GM21447 (cell line): ENCODE measurements around the gene DIAPH2.

Experiments used
- ATAC-seq: cut with Tn5 transposase; IDR thresholded peaks from one replicate; pipeline ENCODE4 v1.9.1; 2021; ENCODE audit not compliant: unreplicated experiment

Gene DIAPH2

DNA sequence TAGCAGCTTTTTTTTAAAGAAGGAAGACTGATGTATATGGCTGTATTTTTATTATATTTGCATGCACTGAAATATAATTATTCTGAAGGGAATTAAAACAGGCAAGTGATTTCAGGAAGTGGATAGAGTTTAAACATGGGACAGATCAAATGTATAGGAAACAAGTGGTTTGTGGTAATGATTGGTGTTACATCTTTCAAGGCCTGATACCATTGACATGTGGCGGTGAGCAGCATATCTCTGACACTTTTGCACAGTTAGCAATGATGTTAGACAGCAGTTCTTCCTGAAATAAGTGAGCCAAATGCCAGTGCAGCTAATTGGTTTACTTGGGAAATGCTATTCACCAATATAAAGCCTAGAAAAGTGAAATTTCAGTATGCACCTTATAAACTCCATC, 471.2 kb downstream of the DIAPH2 start:
- ATAC-seq = no peak

DNA sequence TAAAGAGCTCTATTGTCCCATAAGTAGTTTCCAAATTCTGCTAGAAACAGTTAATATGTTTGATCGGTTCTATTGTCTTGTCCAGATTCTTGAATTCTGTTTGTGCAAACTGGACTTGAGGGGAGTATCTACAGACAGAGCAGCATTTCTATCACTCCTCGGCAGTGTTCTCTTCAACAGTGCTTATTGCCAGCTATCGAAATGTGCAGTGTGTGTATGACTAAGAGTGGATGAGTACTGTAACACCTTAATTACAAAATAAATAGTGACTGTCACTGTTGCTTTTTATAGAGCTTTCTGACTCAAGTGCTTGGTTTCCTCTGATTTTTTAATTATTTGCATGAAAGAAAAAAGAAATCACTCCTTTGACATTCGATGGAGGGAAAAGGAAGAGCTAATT, 473.6 kb downstream of the DIAPH2 start:
- no peak for ATAC-seq

DNA sequence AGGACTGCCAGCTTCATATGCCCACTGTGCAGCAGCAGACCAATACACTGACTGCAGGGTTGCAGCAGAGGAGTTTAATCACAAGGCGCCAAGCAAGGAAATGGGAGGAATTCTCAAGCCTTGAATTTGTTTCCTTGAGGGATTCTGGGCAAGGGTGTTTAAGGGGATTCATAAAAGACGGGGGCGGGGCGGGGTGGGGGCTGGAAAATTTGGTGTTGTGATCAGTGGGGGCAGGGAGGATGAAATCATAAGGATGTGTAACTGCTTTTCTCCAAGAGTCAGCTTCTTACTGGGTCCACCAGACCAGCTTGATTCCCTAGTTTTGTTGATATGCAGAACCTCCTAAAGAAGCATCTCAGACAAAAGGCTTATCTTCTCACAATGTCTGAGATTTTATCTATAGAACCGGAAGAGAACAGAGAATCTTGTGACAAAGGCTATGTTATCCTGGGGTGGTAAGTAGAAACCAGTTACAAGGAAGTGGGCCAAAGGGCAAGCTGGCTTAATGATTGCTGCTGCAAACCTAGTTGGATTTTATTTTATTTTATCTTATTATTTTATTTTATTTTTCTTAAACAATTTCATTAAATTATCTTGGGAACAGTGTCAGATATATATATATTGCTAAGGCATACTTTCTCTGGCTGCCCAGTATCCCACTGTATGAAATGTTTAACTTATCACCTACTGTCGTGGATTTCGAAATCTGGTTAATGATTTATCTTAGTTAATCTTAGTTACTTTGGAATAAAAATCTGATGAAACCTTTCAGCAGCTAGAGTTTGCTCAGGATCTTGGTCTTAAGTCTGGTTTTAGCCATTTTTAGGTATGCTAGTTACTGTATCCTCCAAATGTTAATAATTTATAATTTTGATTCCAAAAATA, 475.5 kb downstream of the DIAPH2 start:
- no peak for ATAC-seq

DNA sequence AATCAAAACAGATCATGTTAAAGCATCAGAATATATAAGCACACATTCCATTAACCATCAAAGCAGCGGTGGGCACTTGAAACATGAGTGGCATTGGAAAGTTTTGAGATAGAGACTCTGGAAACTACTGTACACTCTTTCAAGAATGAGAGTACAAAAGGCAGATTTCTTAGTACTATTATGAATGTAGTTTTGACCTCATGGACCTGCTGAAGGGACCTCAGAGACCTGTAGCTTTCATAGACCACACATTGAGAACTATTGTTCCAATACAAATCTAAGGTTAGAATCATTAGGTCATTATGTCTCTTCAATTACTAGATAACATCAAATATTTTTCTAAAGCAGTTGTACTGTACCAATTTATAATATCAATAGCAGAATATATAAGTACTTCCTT, 482.7 kb downstream of the DIAPH2 start:
- ATAC-seq = no peak

DNA sequence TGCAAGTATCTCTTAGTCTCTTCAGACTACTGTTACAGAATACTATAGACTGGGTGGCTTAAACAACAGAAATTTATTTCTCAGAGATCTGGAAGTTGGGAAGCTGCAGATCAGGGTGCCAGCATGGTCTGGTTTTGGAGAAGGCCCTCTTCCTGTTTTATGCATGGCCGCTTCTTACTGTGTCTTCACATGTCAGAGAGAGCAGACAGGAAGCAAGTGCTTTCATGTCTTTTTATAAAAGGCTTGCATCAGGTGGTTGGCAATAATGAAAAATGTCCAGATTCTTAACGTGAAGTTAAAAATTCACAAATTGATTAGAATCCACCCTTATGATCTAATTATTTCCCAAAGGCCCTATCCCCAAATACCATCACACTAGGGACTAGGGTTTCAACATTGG, 484.0 kb downstream of the DIAPH2 start:
- no peak for ATAC-seq

DNA sequence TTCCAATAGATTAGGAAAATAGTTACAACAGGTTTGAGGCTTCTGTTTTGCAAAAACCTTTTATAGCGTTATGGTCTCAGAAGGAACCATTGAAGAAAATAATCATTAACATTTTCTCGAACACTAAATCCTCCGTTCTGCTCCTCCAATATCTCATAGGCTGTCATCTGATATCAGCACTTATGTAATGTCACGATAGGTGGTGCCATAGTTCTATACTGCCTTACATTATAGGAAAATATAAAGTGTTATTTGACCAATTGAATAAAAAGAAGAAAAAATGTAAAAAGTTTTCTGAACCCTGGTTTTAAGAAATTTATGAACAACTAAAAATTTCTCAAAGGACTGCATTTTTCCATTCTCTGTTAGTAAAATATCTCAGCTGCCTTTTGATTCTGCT, 490.5 kb downstream of the DIAPH2 start:
- no peak for ATAC-seq

DNA sequence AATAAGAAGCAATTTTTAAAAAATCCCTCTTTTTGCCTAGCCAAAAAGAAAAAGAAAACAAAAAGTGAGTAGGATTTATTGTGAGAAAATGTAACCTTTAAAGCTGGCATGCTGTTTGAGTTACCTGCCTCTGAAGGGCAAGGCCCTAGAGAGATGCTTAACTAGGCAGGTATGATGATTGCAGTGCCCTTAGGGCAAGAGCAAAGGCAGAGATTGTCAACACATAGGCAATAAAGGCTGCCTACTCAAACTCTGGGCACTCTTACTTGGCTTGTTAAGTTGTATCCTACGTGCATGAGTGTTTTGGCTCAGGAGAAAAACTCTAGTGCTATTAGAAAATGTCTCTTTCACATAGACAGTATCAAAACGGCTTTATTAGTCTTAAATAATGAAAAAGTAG, 505.0 kb downstream of the DIAPH2 start:
- no peak for ATAC-seq

DNA sequence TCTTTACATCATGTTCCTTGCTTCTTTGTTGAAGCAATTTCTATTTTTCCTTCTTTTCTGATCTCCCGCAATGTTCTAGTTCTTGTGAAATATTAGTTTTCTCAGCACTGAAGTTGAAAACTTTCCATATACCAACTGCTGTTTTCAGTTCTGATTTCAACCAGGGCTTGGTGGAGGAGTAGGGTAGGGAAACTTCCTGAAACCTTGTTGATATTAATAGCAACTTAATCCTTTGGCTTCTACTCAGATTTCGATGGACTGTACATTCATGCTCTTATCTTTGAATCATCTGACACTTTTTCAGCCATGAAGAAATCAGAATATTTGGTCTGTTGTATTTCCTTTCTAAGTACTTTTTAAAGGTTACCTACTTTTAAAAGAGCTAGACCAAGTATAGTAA, 514.9 kb downstream of the DIAPH2 start:
- no peak for ATAC-seq

DNA sequence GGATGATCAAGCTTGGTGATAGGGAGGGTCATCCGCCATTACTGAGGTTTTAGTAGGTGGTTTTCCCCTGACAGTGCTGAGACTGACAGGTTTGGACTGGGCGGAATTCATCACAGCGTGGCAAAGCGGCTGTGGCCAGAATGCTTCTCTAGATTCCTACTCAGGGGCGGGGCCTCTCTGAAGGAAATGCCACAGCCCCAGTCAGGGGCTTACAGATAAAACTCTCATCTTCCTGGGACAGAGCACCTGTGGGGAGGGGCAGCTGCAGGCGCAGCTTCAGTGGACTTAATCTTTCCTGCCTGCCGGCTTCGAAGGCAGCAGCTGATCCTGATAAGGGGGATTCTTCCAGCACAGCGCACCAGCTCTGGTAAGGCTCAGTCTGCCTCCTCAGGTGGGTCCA, 515.8 kb downstream of the DIAPH2 start:
- ATAC-seq = no peak

DNA sequence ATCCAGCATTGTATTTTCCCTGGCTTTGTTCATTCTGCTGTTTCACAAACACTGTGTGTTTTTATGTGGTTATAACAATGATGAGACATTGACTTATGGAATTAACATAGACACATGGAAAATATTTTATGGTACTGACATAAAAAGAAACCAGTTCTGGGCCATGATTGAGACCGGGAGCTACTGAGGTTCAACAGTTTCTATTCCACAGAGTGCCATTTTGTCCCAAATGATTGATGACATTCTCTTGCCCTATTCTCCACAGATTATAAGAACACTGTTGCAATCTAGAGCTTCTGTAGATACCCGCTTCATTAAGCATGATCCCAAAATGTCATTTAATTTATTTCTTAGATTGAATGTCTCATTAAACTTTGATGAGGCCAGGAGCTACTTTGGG, 525.9 kb downstream of the DIAPH2 start:
- ATAC-seq = no peak

DNA sequence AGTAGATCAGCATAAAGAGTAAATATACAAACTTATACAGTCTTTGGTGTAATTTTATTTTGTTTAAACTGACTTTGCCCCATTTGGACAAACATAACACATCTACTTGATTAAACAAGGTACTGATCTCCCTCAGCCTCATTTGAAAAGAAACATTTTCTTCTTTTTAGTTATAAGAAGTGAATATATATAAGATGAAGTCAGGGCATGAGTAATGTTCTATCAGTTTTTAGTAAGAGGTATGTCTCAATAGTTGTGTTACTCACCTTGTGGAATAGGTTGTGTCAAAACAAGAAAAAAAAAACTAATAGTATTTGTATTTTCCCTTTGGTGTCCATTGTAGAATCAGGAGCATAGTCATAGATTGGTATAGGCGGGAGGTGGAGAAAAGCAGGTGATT, 526.4 kb downstream of the DIAPH2 start:
- no peak for ATAC-seq

DNA sequence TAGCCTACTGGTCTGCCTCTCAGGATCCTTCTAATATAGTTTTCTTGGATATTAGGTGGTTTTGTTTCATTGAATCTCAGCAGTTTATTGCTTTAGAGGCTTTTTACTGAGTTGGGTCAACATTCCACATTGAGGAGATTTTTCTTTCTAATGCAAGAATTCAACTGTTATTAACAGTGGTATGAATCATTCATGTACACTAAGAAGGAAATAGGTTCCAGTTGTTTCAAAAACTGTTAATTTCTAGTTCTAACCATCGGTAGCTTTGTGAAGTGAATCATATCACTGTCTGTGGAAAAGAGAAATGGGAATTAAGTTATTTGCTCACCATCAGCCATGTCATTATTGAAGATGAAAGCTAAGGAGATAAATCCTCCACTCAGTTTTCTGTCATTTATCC, 530.5 kb downstream of the DIAPH2 start:
- ATAC-seq = no peak

DNA sequence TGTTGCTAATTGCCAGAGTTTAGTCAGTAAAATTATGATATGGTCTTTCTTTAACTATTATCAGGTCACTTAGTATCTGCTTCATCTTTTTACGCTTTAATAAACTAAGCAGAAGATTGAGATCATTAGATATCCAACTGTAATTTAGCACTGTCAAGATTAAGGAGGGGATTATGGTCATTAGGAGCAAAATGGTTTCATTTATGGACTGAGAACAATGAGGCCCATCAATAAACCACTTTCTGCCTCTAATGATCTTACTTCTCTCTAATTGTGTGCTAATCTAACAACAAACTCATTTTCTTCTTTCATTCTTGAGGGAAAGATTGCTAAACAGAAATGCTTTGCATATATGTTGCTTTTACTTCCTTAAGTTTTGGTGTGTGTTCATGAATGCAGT, 539.5 kb downstream of the DIAPH2 start:
- ATAC-seq = no peak

DNA sequence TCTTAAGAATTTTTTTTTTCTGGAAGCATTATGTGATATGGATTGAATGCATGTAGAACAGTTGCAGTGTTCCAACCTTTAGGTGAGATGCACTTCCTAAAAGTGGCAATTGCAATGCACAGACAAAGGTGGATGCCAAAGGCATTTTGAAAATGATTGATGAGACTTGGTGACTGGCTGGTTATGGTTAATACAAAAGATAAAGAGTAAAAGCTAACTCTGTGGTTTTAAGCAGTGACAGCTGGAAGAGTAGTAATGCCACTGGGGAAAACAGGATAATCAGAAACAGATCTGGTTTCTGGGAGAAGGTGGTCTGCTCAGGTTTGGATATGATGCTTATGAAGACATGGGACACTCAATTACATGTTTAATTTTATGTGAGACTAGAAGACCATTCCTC, 544.7 kb downstream of the DIAPH2 start:
- ATAC-seq = no peak

DNA sequence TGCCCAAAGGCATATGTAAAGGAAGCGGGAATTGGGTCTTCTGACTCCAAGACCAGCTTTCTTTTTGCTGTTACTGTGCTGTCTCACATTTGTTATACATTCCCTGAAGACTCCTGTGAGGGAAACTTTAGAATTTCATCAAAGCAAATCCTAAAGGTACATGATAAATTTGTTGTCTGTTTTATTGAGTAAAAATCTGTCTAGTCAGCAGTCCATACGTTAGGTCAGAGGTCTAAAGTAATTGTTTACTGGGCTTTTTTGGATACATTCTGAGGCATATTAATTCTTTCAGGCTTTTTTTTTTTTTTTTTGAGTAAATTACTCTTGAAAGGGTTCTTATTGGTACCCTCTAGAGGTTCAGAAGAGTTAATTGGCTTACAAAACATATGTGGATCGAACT, 546.3 kb downstream of the DIAPH2 start:
- no peak for ATAC-seq

DNA sequence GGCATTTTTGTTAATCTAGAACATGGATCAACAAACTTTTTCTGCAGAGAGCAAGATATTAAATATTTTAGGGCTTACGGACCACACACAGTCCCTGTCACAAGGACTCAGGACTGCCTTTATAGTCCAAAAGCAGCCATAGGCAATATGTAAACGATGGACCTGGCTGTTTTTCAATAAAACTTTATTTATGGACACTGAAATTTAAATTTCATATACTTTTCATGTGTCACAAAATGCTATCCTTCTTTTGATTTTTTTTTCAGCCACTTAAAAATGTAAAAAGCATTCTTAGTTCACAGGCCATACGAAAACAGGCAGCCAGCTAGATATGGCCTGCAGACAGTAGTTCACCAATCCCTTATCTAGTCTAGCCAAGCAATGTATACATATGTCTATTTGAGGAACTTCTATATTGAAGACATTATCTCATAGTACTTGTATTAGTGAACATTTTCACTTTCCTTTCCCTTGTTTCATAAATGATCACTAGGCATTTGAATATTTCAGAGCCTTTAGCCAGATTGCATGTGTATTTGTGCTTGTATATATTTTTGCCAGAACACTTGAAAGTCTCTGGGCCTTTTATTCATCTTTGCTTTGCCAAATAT, 549.9 kb downstream of the DIAPH2 start:
- ATAC-seq = peak; percentile 100

DNA sequence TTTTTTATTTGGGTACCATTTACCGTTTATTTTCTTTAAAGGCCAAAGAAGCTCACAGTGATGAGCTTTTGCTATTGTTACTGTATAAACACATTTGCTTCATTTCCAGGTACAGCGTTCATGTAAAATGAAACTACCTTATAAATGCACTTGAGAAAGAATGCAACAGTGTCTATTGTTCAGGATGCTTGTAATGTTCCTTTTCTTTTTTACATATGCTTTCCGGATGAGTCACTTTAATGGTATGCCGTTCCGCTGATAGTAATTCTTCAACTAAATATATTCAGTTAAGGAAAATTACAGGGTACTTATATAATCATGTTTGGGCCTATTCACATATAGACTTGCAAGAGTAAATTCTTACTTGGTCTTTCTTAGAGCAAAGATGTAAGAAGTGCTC, 554.0 kb downstream of the DIAPH2 start:
- no peak for ATAC-seq

DNA sequence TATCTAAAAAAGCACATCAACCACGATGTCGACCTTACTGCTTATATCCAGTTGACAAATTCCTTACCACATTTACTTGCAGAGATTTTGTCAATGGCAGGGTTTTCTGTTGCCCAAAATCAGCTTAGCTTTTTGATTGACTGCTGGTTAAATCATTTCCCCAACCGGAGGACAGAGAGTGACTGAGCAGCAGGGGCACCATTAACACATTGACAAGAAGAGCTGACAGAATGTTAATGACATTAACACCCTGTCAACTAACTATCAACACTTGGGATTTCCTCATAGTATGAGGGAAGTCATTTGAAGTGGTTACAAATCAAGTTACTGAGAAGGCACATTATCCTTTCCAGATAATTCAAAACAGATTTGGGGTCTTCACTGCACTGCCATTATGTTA, 567.5 kb downstream of the DIAPH2 start:
- ATAC-seq = no peak

DNA sequence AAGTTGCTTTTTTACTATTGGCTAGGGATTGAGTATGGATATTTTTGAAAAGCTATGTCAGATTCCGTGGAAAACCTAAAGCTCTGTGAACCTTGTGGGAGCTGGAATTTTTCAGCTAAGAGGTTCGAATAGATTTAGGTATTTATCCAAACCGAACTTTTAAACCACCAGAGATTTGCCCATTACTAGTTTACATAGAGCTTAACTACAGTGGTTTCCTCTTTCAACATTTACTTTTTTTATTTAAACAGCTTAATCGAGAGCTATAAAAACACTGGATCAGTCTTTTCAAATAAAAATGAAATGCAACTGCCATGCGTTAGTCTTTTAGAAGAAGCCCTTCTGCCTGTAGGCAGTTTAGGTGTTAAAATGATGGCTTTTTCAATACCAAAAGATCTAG, 576.0 kb downstream of the DIAPH2 start:
- no peak for ATAC-seq

DNA sequence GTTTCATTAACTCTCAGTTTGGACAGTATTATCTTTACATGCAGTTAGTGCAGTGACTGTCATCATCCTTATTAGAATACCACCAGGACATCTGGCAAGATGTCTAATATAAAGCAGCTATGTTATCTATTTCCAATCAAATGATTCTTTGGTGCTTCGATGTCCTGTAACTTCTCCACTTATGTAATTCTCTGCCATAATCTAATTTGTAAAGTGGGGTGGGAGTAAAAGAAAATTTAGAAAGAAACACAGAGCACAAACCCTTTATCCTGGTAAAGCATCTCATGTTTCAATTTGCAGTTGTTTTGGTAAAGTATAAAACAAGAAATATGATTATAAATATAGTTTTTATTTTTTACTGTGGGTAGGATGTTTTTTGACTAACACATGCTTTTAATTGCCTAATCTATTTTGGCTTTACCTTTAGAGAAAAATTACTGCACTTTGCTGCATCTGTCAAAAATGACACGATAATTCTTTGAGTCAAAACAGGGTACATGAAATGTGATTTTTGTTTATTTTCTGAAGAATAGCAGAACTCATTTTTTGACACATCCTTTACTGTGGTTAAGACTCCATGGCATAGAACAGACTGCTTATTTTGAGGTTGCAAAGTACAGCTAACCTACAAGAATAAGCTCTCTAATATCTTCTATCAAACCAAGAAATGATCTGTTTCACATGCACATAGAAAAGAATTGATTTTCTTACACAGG, 581.9 kb downstream of the DIAPH2 start:
- no peak for ATAC-seq

DNA sequence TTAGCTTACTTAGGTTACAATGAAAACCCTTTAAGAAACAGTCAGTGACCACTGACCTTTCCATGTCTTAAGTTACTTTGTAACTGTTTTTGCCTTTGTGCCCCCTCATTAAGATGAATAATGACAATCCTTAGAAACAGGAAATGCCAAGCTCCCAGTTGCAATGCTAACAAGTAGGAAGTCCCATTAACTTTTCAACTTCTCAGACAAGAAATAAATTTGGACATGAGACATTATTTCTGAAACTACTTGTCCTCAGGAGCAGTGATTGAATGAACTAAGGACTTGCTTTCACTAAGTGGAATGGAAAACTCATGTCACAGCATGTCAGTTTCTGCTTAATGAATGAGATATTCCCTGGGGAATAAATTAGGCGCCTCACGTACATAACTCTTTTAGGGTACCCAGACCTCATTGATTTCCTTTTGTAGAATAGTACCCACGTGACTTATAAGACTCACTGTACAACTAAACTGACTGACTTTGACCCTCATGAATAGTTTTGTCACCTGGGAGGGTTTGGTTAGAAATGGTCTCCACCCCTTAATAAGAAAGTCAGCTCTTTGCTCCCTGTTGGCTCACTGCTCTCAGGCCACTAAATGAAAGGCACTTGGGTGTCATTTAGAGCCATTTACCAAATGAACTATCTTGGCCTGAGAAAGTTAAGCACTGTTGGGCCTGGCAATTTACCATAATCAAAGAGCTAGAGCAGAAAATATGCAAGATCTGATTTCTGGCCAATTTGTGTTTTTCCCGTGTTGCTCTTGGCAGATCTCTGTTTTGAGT, 582.9 kb downstream of the DIAPH2 start:
- no peak for ATAC-seq
